ENCODE data around the gene CLASP1. TPM values are rescaled to one million over a fixed set of nuclear protein-coding genes. Genes with fewer than 3 reads are reported as not detected.

Gene CLASP1
- total and polyA plus RNA-seq, 2 experiments from 2014 or later, result 20.1 to 37.4 TPM

DNA sequence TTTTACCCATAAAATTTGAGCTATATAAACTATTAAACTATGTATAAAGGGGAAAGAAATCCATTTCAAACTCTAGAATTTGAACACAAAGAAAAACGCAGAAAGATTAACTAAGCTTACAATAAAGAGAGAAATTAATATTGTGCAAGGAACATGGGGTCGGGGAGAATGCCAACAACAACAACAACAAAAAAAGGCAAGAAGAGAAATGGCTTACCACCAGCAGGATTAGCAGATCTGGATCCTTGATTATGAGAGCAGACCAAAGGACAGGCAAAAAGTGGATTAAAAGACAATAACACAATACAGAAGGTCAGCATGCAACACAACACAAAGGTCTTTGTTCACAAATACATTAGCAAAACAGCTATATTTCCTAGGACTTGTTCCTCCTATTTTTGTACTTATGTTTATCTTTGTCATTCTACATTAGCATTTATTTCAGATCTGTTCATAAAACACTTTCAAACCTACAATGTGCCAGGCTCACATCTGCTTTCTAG is 222.0 kb downstream of the CLASP1 start:
- Histone ChIP-seq H3K4me1 (ENCODE audit: insufficient read depth) (0 out of 2 replicates have a peak, but pooled peaks cover 4% of the 10 kb centered on the region), H4K20me1 (ENCODE audit: insufficient read depth) (no peaks in the 10 kb centered on the region), H3K9me3 (ENCODE audit: low read depth) (no peaks in the 10 kb centered on the region), H3K27me3 (replicated peaks; ENCODE audit: insufficient read depth) (no peaks in the 10 kb centered on the region), H3K4me2 (ENCODE audit: unreplicated experiment) (no peak overlapping the region), H3K36me3 (ENCODE audit: low read depth) (peaks cover 30% of the 10 kb centered on the region; the same call in 1 of the 2 replicates), H3K9ac (no peak overlapping the region), H2AFZ (no peak overlapping the region), H3K9me2 (ENCODE audit: insufficient read depth) (no peaks in the 10 kb centered on the region), H3F3A (ENCODE audit: insufficient read depth) (no peaks in the 10 kb centered on the region), H3K27ac (no peak overlapping the region), H3K4me3 (no peak overlapping the region), H3K79me2 (ENCODE audit: insufficient read depth) (no peaks in the 10 kb centered on the region)
- TF ChIP-seq EZH2phosphoT487 (IDR thresholded peaks at IDR 0.05; ENCODE audit: insufficient read depth, low read depth) (no peak), EZH2 (IDR thresholded peaks at IDR 0.05; ENCODE audit: insufficient read depth, poor library complexity, severe bottlenecking) (no peak)
- in situ Hi-C loops (cut with MboI), result no loop called here
- no peak for DNase-seq
- 74 to 81% methylated on average over 2 of the region's 2 CpGs for WGBS, 2 experiments (ENCODE audit: low coverage in 1 of 2, low lambda C conversion rate in 2 of 2, missing lambda C conversion rate in 2 of 2)

DNA sequence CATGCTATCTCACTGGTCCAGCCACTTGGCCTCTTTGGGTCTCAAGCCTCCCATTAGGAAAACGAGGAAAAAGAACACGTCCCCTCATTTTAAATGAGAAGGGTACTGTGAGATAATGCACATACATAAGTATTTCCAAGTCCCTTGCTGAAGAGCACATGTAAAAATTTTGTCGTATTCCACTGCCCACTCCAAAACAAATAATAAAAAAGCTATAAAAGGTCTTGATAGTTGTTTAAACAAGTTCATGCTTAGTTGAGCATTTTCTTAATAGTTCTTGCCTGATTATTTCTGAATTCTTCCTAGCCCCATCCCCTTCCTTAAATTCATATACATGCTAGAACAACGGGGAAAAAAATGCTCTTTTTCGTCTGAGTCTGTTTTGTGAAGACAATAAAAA is 228.8 kb downstream of the CLASP1 start:
- no peak overlapping the region for H3K9ac ChIP-seq
- no peak overlapping the region for H2AFZ ChIP-seq
- TF ChIP-seq EZH2 (IDR thresholded peaks at IDR 0.05; ENCODE audit: insufficient read depth, poor library complexity, severe bottlenecking), result no peak
- no peak for TF ChIP-seq EZH2phosphoT487 (IDR thresholded peaks at IDR 0.05; ENCODE audit: insufficient read depth, low read depth)
- no peak overlapping the region for H3K4me3 ChIP-seq
- H3K4me2 ChIP-seq (ENCODE audit: unreplicated experiment), result no peak overlapping the region
- in situ Hi-C loops (cut with MboI), result no loop called here
- H3K27ac ChIP-seq, result no peak overlapping the region
- no peaks in the 10 kb centered on the region for H3K27me3 ChIP-seq (replicated peaks; ENCODE audit: insufficient read depth)
- WGBS, 2 experiments (ENCODE audit: low coverage in 1 of 2, low lambda C conversion rate in 2 of 2, missing lambda C conversion rate in 2 of 2), result 90 to 92% methylated on average over 5 of the region's 5 CpGs
- H3K36me3 ChIP-seq (ENCODE audit: low read depth), result peaks cover 32% of the 10 kb centered on the region; the same call in 1 of the 2 replicates
- no peaks in the 10 kb centered on the region for H3K79me2 ChIP-seq (ENCODE audit: insufficient read depth)
- DNase-seq, result no peak
- no peaks in the 10 kb centered on the region for H3F3A ChIP-seq (ENCODE audit: insufficient read depth)
- no peaks in the 10 kb centered on the region for H3K4me1 ChIP-seq (ENCODE audit: insufficient read depth)
- H3K9me3 ChIP-seq (ENCODE audit: low read depth), result no peaks in the 10 kb centered on the region
- H3K9me2 ChIP-seq (ENCODE audit: insufficient read depth), result no peaks in the 10 kb centered on the region
- H4K20me1 ChIP-seq (ENCODE audit: insufficient read depth), result no peaks in the 10 kb centered on the region

DNA sequence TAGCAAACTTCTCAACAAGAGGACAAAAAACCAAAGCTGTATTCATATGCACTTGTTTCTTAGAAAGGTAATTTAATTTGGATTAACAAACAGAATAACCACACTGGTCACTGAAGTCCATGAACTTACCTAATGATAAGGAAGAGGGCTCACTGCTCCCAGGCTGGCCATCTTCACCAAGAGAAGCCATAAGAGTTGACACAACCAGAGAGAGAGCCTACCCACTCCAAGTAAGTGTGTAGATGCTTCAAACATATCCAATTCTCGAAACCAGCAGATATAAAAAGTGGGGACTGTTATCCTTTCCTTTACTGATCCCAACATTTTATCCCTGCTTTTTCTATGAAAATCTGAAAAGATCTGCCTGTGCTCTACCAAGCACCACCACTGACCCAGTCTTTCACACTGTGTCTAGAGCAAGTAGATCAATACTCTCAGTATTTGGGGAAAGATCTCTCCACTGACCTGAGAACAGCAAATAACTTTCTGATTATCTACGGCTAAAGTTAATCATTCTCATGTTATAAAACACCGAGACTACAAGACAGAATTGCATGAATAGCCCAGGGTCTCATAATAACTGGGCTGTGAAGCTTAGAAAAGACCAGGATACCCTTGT is 230.1 kb downstream of the CLASP1 start:
- Histone ChIP-seq H4K20me1 (ENCODE audit: insufficient read depth) (no peaks in the 10 kb centered on the region), H3K9me3 (ENCODE audit: low read depth) (no peaks in the 10 kb centered on the region), H3K27ac (no peak overlapping the region), H2AFZ (no peak overlapping the region), H3K79me2 (ENCODE audit: insufficient read depth) (no peaks in the 10 kb centered on the region), H3K4me3 (no peak overlapping the region), H3K27me3 (replicated peaks; ENCODE audit: insufficient read depth) (no peaks in the 10 kb centered on the region), H3K4me1 (ENCODE audit: insufficient read depth) (no peaks in the 10 kb centered on the region), H3K36me3 (ENCODE audit: low read depth) (peaks cover 24% of the 10 kb centered on the region), H3K9me2 (ENCODE audit: insufficient read depth) (no peaks in the 10 kb centered on the region), H3K4me2 (ENCODE audit: unreplicated experiment) (no peak overlapping the region), H3K9ac (no peak overlapping the region), H3F3A (ENCODE audit: insufficient read depth) (no peaks in the 10 kb centered on the region)
- WGBS, 2 experiments (ENCODE audit: low coverage in 1 of 2, low lambda C conversion rate in 2 of 2, missing lambda C conversion rate in 2 of 2), result 96 to 98% methylated on average over 3 of the region's 3 CpGs
- TF ChIP-seq EZH2 (IDR thresholded peaks at IDR 0.05; ENCODE audit: insufficient read depth, poor library complexity, severe bottlenecking), result no peak
- no peak for DNase-seq
- in situ Hi-C loops (cut with MboI), result no loop called here

DNA sequence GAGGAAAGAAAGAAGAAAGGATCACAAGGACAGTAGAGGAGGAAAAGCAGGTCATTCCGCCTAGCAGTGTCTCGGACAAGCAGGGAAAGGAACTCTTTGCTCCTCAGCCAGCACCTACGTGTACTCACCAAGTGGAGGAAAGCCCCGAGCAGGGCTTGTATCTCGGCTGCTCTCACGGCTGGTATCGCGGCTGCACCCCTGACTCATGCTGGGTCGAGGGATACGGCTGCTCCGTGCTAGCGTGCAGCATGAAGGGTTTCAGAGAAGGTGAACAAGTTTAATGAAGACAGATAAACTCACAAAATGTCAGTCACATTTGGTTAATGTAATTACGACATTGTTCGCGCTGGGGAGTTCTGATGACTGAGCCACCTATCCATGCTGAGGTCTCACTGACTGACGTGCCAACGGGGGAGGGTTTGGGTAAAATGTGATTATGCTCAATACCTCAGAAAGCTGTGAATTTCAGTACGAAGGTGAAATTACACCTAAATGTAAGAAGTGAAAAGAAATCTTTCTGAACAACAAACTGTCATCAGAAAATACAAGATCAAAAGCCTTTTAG is 230.7 kb downstream of the CLASP1 start:
- no peaks in the 10 kb centered on the region for H3K79me2 ChIP-seq (ENCODE audit: insufficient read depth)
- 91 to 94% methylated on average over 18 of the region's 18 CpGs for WGBS, 2 experiments (ENCODE audit: low coverage in 1 of 2, low lambda C conversion rate in 2 of 2, missing lambda C conversion rate in 2 of 2)
- in situ Hi-C loops (cut with MboI), result no loop called here
- H3K27ac ChIP-seq, result no peak overlapping the region
- H3K9me2 ChIP-seq (ENCODE audit: insufficient read depth), result no peaks in the 10 kb centered on the region
- no peak for DNase-seq
- no peak overlapping the region for H3K4me2 ChIP-seq (ENCODE audit: unreplicated experiment)
- H3K9me3 ChIP-seq (ENCODE audit: low read depth), result no peaks in the 10 kb centered on the region
- H3K9ac ChIP-seq, result no peak overlapping the region
- no peak overlapping the region for H3K4me3 ChIP-seq
- H3K27me3 ChIP-seq (replicated peaks; ENCODE audit: insufficient read depth), result no peaks in the 10 kb centered on the region
- no peaks in the 10 kb centered on the region for H3F3A ChIP-seq (ENCODE audit: insufficient read depth)
- H3K4me1 ChIP-seq (ENCODE audit: insufficient read depth), result no peaks in the 10 kb centered on the region
- TF ChIP-seq EZH2phosphoT487 (IDR thresholded peaks at IDR 0.05; ENCODE audit: insufficient read depth, low read depth) (no peak), EZH2 (IDR thresholded peaks at IDR 0.05; ENCODE audit: insufficient read depth, poor library complexity, severe bottlenecking) (no peak)
- no peak overlapping the region for H2AFZ ChIP-seq
- peaks cover 20% of the 10 kb centered on the region for H3K36me3 ChIP-seq (ENCODE audit: low read depth)
- H4K20me1 ChIP-seq (ENCODE audit: insufficient read depth), result no peaks in the 10 kb centered on the region

Measured in GM23248 (cell line).